ENCODE data around the gene UBA5. TPM values are rescaled to one million over a fixed set of nuclear protein-coding genes. Genes with fewer than 3 reads are reported as not detected.
A peak's percentile ranks its signal among the peaks of the same experiment; 100 is the strongest.

UBA5 gene
- total and polyA plus RNA-seq, 2 of the 13 experiments (the other 11 are each of a cell fraction or from before 2014, with no cell fraction given) = 30.2 to 46.8 TPM

DNA sequence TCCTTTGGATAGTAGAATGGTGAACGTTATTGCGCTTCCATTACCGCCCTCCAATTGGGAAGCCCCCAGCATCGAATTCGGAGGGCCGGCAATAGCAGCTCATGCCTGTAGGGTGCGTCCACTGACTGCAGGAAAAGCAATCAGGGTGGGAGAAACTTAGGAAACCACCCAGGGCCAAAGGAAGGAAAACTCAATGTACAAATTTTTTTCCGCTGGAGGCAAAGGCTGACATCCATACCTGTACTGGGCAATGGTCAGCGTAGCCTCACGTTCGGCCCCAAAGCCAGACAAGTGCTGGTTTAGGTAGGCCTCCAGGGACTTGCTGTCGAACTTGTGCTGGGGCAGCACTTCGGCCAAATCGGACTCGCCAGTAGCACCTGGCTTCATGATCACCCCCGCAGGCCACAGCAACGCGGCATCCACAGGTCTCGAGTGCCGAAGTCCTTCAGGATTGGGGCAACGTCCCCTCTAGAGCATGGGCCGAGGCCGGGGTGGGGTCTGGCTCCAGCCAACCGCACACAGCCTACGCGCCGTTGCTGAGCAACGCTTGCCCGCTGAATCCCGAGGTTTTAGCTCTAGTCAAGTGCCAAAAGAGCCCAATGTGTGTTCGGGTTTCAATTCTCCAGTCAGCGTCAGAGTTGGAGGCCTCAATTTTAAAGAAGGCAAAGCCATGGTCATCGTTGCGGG lies 621 bp upstream of the UBA5 start, which contains the start of gene ACAD11 (continued):
- TF ChIP-seq, protein P1, sequence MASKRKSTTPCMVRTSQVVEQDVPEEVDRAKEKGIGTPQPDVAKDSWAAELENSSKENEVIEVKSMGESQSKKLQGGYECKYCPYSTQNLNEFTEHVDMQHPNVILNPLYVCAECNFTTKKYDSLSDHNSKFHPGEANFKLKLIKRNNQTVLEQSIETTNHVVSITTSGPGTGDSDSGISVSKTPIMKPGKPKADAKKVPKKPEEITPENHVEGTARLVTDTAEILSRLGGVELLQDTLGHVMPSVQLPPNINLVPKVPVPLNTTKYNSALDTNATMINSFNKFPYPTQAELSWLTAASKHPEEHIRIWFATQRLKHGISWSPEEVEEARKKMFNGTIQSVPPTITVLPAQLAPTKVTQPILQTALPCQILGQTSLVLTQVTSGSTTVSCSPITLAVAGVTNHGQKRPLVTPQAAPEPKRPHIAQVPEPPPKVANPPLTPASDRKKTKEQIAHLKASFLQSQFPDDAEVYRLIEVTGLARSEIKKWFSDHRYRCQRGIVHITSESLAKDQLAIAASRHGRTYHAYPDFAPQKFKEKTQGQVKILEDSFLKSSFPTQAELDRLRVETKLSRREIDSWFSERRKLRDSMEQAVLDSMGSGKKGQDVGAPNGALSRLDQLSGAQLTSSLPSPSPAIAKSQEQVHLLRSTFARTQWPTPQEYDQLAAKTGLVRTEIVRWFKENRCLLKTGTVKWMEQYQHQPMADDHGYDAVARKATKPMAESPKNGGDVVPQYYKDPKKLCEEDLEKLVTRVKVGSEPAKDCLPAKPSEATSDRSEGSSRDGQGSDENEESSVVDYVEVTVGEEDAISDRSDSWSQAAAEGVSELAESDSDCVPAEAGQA (IDR thresholded peaks at IDR 0.05; ENCODE audit: low read depth) = 0 out of 2 replicates have a peak, but pooled peaks have one; percentile 12
- TF ChIP-seq, protein P1 (CRISPR knock-in tag; IDR thresholded peaks at IDR 0.05; ENCODE audit: borderline replicate concordance) = no peak
- TF ChIP-seq TGIF2 (CRISPR knock-in tag; IDR thresholded peaks at IDR 0.05) (no peak; the same call in 1 of the 2 replicates), RFXANK (CRISPR knock-in tag; IDR thresholded peaks at IDR 0.05) (no peak), ZNF674 (CRISPR knock-in tag; IDR thresholded peaks at IDR 0.05; ENCODE audit: low read depth) (no peak), MBNL3 (CRISPR knock-in tag; conservative IDR thresholded peaks at IDR 0.05) (no peak), RXRA (CRISPR knock-in tag; IDR thresholded peaks at IDR 0.05) (peak; percentile 28; the same call in 1 of the 2 replicates), NRL (CRISPR knock-in tag; IDR thresholded peaks at IDR 0.05; ENCODE audit: borderline replicate concordance) (no peak), PPARG (CRISPR knock-in tag; conservative IDR thresholded peaks at IDR 0.05) (no peak), NR1H2 (CRISPR knock-in tag; IDR thresholded peaks at IDR 0.05; ENCODE audit: borderline replicate concordance, low read depth) (no peak), ZNF256 (CRISPR knock-in tag; conservative IDR thresholded peaks at IDR 0.05) (peak; percentile 53; the same call in 1 of the 2 replicates)
- TF ChIP-seq, protein P2, sequence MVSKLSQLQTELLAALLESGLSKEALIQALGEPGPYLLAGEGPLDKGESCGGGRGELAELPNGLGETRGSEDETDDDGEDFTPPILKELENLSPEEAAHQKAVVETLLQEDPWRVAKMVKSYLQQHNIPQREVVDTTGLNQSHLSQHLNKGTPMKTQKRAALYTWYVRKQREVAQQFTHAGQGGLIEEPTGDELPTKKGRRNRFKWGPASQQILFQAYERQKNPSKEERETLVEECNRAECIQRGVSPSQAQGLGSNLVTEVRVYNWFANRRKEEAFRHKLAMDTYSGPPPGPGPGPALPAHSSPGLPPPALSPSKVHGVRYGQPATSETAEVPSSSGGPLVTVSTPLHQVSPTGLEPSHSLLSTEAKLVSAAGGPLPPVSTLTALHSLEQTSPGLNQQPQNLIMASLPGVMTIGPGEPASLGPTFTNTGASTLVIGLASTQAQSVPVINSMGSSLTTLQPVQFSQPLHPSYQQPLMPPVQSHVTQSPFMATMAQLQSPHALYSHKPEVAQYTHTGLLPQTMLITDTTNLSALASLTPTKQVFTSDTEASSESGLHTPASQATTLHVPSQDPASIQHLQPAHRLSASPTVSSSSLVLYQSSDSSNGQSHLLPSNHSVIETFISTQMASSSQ (IDR thresholded peaks at IDR 0.05; ENCODE audit: low read depth) = no peak
- TF ChIP-seq, protein P2 (CRISPR knock-in tag; IDR thresholded peaks at IDR 0.05; ENCODE audit: borderline replicate concordance) = peak; percentile 46; the same call in 1 of the 2 replicates
- TF ChIP-seq, protein P3, sequence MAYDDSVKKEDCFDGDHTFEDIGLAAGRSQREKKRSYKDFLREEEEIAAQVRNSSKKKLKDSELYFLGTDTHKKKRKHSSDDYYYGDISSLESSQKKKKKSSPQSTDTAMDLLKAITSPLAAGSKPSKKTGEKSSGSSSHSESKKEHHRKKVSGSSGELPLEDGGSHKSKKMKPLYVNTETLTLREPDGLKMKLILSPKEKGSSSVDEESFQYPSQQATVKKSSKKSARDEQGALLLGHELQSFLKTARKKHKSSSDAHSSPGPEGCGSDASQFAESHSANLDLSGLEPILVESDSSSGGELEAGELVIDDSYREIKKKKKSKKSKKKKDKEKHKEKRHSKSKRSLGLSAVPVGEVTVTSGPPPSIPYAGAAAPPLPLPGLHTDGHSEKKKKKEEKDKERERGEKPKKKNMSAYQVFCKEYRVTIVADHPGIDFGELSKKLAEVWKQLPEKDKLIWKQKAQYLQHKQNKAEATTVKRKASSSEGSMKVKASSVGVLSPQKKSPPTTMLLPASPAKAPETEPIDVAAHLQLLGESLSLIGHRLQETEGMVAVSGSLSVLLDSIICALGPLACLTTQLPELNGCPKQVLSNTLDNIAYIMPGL (CRISPR knock-in tag; IDR thresholded peaks at IDR 0.05; ENCODE audit: borderline replicate concordance in 1 of 2, low read depth in 1 of 2) = peak in 1 of 2 experiments; percentile 36; a peak in 1 of 4 replicates
- TF ChIP-seq, protein P4, sequence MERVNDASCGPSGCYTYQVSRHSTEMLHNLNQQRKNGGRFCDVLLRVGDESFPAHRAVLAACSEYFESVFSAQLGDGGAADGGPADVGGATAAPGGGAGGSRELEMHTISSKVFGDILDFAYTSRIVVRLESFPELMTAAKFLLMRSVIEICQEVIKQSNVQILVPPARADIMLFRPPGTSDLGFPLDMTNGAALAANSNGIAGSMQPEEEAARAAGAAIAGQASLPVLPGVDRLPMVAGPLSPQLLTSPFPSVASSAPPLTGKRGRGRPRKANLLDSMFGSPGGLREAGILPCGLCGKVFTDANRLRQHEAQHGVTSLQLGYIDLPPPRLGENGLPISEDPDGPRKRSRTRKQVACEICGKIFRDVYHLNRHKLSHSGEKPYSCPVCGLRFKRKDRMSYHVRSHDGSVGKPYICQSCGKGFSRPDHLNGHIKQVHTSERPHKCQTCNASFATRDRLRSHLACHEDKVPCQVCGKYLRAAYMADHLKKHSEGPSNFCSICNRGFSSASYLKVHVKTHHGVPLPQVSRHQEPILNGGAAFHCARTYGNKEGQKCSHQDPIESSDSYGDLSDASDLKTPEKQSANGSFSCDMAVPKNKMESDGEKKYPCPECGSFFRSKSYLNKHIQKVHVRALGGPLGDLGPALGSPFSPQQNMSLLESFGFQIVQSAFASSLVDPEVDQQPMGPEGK (CRISPR knock-in tag; IDR thresholded peaks at IDR 0.05) = peak; percentile 47; the same call in 1 of the 2 replicates

All from HepG2 (cell line).